ENCODE data around the gene CTNNBL1.

DNA sequence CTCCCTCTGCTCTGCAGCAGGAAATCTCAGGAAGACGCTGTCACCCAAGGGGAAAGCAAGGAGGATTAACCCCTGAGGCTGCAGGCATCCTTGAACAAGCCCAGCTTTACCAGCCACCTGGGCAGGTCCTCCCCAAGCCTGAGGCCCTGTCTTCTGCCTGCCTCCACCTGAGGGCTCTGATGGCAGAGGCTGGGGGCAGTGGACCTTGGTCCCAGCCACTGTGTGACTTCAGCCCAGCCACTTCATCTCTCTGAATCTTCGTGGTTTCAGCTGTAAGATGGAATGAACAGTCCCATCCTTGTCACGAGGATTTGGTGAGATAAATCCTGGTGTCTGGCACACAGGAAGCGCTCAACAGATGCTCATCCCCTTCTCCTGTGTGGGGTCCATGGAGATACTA is 200.6 kb downstream of the CTNNBL1 start:
- TF ChIP-seq, protein P1, sequence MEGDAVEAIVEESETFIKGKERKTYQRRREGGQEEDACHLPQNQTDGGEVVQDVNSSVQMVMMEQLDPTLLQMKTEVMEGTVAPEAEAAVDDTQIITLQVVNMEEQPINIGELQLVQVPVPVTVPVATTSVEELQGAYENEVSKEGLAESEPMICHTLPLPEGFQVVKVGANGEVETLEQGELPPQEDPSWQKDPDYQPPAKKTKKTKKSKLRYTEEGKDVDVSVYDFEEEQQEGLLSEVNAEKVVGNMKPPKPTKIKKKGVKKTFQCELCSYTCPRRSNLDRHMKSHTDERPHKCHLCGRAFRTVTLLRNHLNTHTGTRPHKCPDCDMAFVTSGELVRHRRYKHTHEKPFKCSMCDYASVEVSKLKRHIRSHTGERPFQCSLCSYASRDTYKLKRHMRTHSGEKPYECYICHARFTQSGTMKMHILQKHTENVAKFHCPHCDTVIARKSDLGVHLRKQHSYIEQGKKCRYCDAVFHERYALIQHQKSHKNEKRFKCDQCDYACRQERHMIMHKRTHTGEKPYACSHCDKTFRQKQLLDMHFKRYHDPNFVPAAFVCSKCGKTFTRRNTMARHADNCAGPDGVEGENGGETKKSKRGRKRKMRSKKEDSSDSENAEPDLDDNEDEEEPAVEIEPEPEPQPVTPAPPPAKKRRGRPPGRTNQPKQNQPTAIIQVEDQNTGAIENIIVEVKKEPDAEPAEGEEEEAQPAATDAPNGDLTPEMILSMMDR (conservative IDR thresholded peaks at IDR 0.05; ENCODE audit: low read depth in 2 of 2) = no peak
- TF ChIP-seq EZH2 (IDR thresholded peaks at IDR 0.05; ENCODE audit: low read depth, unreplicated experiment) (no peak), EZH2phosphoT487 (IDR thresholded peaks at IDR 0.05; ENCODE audit: unreplicated experiment) (no peak), ZNF114 (CRISPR knock-in tag; IDR thresholded peaks at IDR 0.05) (no peak), POLR2AphosphoS5 (IDR thresholded peaks at IDR 0.05; ENCODE audit: low read depth) (no peak), JUNB (IDR thresholded peaks at IDR 0.05; ENCODE audit: unreplicated experiment) (no peak), CREB1 (CRISPR knock-in tag; IDR thresholded peaks at IDR 0.05; ENCODE audit: low read depth) (no peak), ZNF462 (CRISPR knock-in tag; IDR thresholded peaks at IDR 0.05) (no peak), STAT1 (IDR thresholded peaks at IDR 0.05; ENCODE audit: unreplicated experiment) (no peak), NANOG (IDR thresholded peaks at IDR 0.05; ENCODE audit: borderline replicate concordance) (no peak)
- TF ChIP-seq, protein P2, sequence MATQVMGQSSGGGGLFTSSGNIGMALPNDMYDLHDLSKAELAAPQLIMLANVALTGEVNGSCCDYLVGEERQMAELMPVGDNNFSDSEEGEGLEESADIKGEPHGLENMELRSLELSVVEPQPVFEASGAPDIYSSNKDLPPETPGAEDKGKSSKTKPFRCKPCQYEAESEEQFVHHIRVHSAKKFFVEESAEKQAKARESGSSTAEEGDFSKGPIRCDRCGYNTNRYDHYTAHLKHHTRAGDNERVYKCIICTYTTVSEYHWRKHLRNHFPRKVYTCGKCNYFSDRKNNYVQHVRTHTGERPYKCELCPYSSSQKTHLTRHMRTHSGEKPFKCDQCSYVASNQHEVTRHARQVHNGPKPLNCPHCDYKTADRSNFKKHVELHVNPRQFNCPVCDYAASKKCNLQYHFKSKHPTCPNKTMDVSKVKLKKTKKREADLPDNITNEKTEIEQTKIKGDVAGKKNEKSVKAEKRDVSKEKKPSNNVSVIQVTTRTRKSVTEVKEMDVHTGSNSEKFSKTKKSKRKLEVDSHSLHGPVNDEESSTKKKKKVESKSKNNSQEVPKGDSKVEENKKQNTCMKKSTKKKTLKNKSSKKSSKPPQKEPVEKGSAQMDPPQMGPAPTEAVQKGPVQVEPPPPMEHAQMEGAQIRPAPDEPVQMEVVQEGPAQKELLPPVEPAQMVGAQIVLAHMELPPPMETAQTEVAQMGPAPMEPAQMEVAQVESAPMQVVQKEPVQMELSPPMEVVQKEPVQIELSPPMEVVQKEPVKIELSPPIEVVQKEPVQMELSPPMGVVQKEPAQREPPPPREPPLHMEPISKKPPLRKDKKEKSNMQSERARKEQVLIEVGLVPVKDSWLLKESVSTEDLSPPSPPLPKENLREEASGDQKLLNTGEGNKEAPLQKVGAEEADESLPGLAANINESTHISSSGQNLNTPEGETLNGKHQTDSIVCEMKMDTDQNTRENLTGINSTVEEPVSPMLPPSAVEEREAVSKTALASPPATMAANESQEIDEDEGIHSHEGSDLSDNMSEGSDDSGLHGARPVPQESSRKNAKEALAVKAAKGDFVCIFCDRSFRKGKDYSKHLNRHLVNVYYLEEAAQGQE (IDR thresholded peaks at IDR 0.05; ENCODE audit: unreplicated experiment) = no peak
- TF ChIP-seq, protein P3, sequence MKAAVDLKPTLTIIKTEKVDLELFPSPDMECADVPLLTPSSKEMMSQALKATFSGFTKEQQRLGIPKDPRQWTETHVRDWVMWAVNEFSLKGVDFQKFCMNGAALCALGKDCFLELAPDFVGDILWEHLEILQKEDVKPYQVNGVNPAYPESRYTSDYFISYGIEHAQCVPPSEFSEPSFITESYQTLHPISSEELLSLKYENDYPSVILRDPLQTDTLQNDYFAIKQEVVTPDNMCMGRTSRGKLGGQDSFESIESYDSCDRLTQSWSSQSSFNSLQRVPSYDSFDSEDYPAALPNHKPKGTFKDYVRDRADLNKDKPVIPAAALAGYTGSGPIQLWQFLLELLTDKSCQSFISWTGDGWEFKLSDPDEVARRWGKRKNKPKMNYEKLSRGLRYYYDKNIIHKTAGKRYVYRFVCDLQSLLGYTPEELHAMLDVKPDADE (IDR thresholded peaks at IDR 0.05) = no peak

Measured in GM23338 (cell line).